GM10266 (cell line): Measurements from ENCODE around the gene GALNT13.

ENCODE experiments used
- DNase-seq: peaks from one replicate; pipeline ENCODE4 v3.0.0; 2012; ENCODE audit errors: extremely low spot score
- TF ChIP-seq, protein P1 (sequence below): IDR thresholded peaks from 2 replicates; pipeline ENCODE4 v1.5.1; 2012; ENCODE audit warnings: mild to moderate bottlenecking, low read depth; ENCODE audit not compliant: control insufficient read depth, insufficient read depth; ENCODE audit errors: missing control alignments

The GALNT13 gene

GRCh38 chr2:154391051-154391450 is 519.3 kb downstream of the GALNT13 start:
- no peak for DNase-seq

DNA sequence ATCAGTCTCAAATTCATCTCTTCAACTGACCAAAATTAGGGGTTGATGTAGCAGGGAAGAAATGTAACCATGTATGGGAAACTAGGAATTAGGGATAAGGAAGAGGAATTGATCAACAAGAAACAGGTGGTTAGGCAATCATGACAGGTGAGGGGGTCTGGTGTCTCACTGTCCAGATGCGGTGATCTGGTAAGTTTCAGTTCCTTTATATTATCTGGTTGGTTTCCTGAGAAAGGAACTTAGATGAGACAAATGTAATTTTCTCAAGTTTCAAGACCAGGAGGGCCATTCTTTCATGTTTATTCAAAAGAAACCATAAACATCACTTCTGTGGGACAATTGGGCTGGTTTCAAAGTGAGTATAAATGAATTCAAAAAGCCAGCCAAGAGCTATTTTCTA is 520.5 kb downstream of the GALNT13 start:
- TF ChIP-seq, protein P1, sequence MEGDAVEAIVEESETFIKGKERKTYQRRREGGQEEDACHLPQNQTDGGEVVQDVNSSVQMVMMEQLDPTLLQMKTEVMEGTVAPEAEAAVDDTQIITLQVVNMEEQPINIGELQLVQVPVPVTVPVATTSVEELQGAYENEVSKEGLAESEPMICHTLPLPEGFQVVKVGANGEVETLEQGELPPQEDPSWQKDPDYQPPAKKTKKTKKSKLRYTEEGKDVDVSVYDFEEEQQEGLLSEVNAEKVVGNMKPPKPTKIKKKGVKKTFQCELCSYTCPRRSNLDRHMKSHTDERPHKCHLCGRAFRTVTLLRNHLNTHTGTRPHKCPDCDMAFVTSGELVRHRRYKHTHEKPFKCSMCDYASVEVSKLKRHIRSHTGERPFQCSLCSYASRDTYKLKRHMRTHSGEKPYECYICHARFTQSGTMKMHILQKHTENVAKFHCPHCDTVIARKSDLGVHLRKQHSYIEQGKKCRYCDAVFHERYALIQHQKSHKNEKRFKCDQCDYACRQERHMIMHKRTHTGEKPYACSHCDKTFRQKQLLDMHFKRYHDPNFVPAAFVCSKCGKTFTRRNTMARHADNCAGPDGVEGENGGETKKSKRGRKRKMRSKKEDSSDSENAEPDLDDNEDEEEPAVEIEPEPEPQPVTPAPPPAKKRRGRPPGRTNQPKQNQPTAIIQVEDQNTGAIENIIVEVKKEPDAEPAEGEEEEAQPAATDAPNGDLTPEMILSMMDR: no peak
- no peak for DNase-seq

More at GRCh38 chr2:154391051-154391450, 519.3 kb downstream of the GALNT13 start:
- TF ChIP-seq, protein P1: no peak

DNA sequence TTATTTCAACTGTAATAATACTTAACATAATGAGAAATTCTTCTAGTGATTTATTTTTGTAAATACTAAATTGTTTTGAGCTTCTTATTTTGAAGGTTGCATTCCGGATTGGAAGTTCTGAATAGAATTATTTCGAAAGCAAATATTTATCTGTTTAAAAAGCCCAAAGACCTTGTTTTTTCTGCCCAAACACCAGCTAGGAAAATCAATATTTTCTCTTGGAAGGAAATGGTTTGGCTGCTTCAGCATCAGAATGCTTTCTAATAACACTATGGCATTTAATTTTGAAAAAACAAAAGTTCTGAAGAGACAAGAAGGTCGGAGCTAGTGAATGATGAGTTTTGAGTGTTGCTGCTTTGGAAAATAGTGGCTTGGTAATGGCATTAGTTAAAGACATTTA is 522.9 kb downstream of the GALNT13 start:
- TF ChIP-seq, protein P1: no peak
- no peak for DNase-seq

DNA sequence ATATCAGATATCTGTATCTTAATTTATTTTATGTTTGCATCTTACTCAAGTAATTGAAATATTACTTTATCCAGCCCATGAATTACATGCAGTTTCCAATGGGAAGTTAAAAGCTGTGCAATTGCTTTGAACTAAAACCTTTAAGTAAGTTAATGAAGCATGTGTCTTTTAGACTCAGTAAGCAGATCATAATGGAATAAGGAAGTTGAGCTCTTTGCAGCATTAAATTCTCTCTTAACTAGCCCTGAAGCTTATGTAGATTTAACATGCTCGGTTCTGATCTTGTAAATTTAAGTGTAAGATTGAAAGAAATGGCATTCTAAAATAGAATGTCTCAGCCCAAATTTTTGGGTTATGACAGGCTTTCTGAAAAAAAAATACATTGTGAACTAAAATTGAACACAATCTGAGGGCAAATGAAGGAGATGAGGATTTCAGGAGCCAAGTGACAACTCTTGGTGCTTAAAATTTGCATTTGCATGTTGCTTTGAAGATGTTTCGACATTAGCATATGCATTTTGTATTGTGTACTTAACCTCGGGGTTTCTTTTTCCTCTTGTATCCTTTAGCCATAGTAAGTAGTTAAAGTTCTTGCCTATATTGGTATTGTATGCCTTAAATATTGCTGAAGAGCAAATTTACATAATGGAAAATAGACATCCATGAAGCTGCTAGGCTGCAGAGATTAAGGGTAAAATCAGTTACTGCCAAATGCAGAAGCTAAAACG is 529.0 kb downstream of the GALNT13 start:
- no peak for DNase-seq
- TF ChIP-seq, protein P1: no peak

DNA sequence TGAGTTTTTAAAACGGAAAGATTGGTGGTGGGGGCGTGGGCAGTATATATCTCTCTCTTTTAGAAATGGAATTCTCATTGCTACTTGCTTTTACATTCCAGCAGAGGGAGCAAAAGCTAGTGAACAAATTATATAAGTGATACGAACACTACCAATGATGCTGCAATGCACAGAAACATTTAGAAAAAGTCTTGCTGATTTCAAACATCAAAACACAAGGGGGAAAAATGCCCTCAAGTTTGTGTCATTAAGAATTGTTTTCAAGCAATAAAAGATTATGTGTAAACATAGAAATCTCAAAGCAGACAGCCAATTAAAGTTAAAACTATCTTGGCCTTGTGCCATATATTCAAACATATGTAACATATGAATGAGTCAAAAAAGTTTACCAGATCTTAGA is 530.5 kb downstream of the GALNT13 start:
- TF ChIP-seq, protein P1: peak; percentile 35
- peak; percentile 4 for DNase-seq

DNA sequence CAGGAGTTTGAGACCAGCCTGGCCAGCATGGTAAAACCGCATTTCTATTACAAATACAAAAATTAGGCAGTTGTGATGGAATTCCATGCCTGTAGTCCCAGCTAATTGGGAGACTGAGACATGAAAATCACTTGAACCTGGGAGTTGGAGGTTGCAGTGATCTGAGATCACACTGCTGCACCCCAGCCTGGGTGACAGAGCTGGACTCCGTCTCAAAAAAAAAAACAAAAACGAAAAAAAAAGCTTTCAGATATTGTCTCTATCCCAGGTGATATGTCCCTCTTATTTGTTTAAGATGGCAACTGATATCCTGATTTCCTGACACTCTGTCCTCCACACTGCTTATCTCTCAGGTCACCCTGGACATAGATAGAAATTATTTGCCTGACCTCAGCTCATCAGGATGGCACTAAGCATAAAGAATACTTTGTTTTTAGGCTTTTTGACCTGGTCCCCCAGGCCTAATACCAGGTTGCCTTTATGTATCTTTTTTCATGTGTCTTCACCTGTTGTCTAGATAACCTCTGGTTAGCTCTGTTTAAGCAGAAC is 531.6 kb downstream of the GALNT13 start:
- TF ChIP-seq, protein P1: no peak
- no peak for DNase-seq

- DNase-seq: no peak
- TF ChIP-seq, protein P1: no peak
Measured at GRCh38 chr2:154408786-154409185, 537.1 kb downstream of the GALNT13 start.
